ENCODE data around the gene SLC45A2.

DNA sequence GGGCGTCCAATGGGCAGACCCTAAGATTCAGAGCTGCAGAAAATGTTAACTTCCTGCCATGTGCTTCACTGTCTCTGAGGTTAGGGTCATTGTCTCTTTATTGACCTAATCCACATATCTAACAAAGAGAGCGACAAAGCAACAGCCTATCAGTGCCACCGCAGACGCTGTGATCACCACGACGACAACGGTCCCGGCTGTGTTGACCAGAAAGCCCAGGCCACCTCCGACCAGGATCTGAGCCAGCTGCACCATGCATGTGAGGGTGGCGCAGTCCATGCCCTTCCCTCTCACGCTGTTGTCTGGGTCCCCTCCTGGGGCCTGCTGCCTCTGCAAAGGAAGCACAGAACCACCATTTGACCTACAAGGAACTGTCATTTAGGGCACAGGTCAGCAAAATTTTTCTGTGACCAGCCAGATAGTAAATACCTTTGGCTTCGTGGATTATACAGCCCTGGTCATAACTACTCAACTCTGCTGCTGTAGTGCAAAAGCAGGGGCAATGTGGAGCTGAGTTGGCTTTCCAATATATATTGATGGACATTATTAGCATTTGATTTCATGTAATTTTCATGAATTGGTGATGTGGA lies 39.9 kb downstream of the SLC45A2 start:
- TF ChIP-seq, protein P1, sequence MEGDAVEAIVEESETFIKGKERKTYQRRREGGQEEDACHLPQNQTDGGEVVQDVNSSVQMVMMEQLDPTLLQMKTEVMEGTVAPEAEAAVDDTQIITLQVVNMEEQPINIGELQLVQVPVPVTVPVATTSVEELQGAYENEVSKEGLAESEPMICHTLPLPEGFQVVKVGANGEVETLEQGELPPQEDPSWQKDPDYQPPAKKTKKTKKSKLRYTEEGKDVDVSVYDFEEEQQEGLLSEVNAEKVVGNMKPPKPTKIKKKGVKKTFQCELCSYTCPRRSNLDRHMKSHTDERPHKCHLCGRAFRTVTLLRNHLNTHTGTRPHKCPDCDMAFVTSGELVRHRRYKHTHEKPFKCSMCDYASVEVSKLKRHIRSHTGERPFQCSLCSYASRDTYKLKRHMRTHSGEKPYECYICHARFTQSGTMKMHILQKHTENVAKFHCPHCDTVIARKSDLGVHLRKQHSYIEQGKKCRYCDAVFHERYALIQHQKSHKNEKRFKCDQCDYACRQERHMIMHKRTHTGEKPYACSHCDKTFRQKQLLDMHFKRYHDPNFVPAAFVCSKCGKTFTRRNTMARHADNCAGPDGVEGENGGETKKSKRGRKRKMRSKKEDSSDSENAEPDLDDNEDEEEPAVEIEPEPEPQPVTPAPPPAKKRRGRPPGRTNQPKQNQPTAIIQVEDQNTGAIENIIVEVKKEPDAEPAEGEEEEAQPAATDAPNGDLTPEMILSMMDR (IDR thresholded peaks at IDR 0.05), result no peak
- TF ChIP-seq EP300 (IDR thresholded peaks at IDR 0.05) (no peak), POLR2A (IDR thresholded peaks at IDR 0.05) (no peak), POLR2AphosphoS5 (IDR thresholded peaks at IDR 0.05) (no peak)
